HEK293 (cell line): ENCODE data around the gene CDH5.

ENCODE experiments used
- CTCF ChIA-PET: fragments of 350-600 bp; formaldehyde crosslinking; extraction: SDS; loops from one replicate; lab custom pipeline; 2021; ENCODE audit warnings: antibody characterized with exemption; lab: Yijun Ruan, JAX
- POLR2A ChIA-PET: fragments of 300-600 bp; formaldehyde crosslinking; extraction: SDS; loops from one replicate; lab custom pipeline; 2020; ENCODE audit warnings: antibody characterized with exemption, inconsistent platforms; lab: Yijun Ruan, JAX
- H3K27ac ChIP-seq: fragments of 200-500 bp; sonication (Bioruptor generic); 2 replicates; pipeline ENCODE4 v1.5.1; 2014; ENCODE audit warnings: low read depth, low read length, control low read depth, inconsistent platforms; ENCODE audit errors: extremely low read depth
- H3K36me3 ChIP-seq, 2 experiments: fragments of 200-500 bp in 1 of 2; sonication (Bioruptor generic) in 1 of 2; 1 replicate in 1 of 2; 2 replicates in 1 of 2; pipeline ENCODE4 v1.5.1; 2014 to 2017; ENCODE audit warnings: inconsistent platforms in 2 of 2, low read length in 2 of 2; ENCODE audit not compliant: control insufficient read depth in 2 of 2, insufficient read depth in 1 of 2
- H3K4me1 ChIP-seq: fragments of 200-500 bp; sonication (Bioruptor generic); 2 replicates; pipeline ENCODE4 v1.5.1; 2014; ENCODE audit warnings: mild to moderate bottlenecking, low read length, inconsistent platforms; ENCODE audit not compliant: control insufficient read depth, insufficient read depth
- H3K4me3 ChIP-seq: 2 replicates; pipeline ENCODE4 v1.5.1; 2011; ENCODE audit warnings: low read depth, mild to moderate bottlenecking, control low read depth, low read length, moderate library complexity
- H3K9me3 ChIP-seq: fragments of 200-500 bp; sonication (Bioruptor generic); 2 replicates; pipeline ENCODE4 v1.5.1; 2014; ENCODE audit warnings: low read depth, low read length, inconsistent platforms; ENCODE audit not compliant: control insufficient read depth, insufficient read depth
- HOXA7 ChIP-seq: sonication (generic); formaldehyde crosslinking; IDR thresholded peaks from 2 replicates; pipeline ENCODE4 v1.8.1; 2022; ENCODE audit warnings: missing genetic modification reagents, borderline replicate concordance
- KLF17 ChIP-seq: fragments of 450-650 bp; formaldehyde crosslinking; IDR thresholded peaks from 2 replicates; pipeline ENCODE4 v1.5.1; 2016; ENCODE audit warnings: missing biosample characterization, missing genetic modification characterization
- ZBTB17 ChIP-seq: fragments of 450-650 bp; formaldehyde crosslinking; IDR thresholded peaks from 2 replicates; pipeline ENCODE4 v1.5.1; 2016; ENCODE audit warnings: missing biosample characterization, missing genetic modification characterization
- ZFP69B ChIP-seq: fragments of 450-650 bp; formaldehyde crosslinking; IDR thresholded peaks from 2 replicates; pipeline ENCODE4 v1.5.1; 2016; ENCODE audit warnings: missing biosample characterization, missing genetic modification characterization
- ZNF10 ChIP-seq: fragments of 450-650 bp; formaldehyde crosslinking; IDR thresholded peaks from 2 replicates; pipeline ENCODE4 v1.5.1; 2017; ENCODE audit warnings: missing biosample characterization, missing genetic modification characterization
- ZNF175 ChIP-seq: fragments of 450-650 bp; formaldehyde crosslinking; IDR thresholded peaks from 2 replicates; pipeline ENCODE4 v1.5.1; 2016; ENCODE audit warnings: missing biosample characterization, missing genetic modification characterization
- ZNF223 ChIP-seq: fragments of 450-650 bp; formaldehyde crosslinking; IDR thresholded peaks from 2 replicates; pipeline ENCODE4 v1.5.1; 2016; ENCODE audit warnings: missing biosample characterization, missing genetic modification characterization
- ZNF391 ChIP-seq: fragments of 450-650 bp; formaldehyde crosslinking; IDR thresholded peaks from 2 replicates; pipeline ENCODE4 v1.5.1; 2016; ENCODE audit warnings: low read depth, missing biosample characterization, missing genetic modification characterization, borderline replicate concordance
- ZNF473 ChIP-seq: fragments of 450-650 bp; formaldehyde crosslinking; IDR thresholded peaks from 2 replicates; pipeline ENCODE4 v1.5.1; 2017; ENCODE audit warnings: missing biosample characterization, missing genetic modification characterization
- ZNF501 ChIP-seq: fragments of 450-650 bp; formaldehyde crosslinking; IDR thresholded peaks from 2 replicates; pipeline ENCODE4 v1.5.1; 2016; ENCODE audit warnings: missing biosample characterization, missing genetic modification characterization
- ZNF513 ChIP-seq: fragments of 450-650 bp; IDR thresholded peaks from 2 replicates; pipeline ENCODE4 v1.5.1; 2018; ENCODE audit warnings: missing biosample characterization, missing genetic modification characterization
- ZNF521 ChIP-seq: fragments of 450-650 bp; formaldehyde crosslinking; IDR thresholded peaks from 2 replicates; pipeline ENCODE4 v1.5.1; 2017; ENCODE audit warnings: missing biosample characterization, mild to moderate bottlenecking, missing genetic modification characterization
- ZNF585B ChIP-seq: fragments of 450-650 bp; formaldehyde crosslinking; IDR thresholded peaks from 2 replicates; pipeline ENCODE4 v1.5.1; 2016; ENCODE audit warnings: missing biosample characterization, missing genetic modification characterization
- ZNF664 ChIP-seq: fragments of 450-650 bp; formaldehyde crosslinking; IDR thresholded peaks from 2 replicates; pipeline ENCODE4 v1.5.1; 2016; ENCODE audit warnings: missing biosample characterization, missing genetic modification characterization
- ZNF677 ChIP-seq: fragments of 450-650 bp; IDR thresholded peaks from 2 replicates; pipeline ENCODE4 v1.5.0; 2018; ENCODE audit warnings: missing biosample characterization, mild to moderate bottlenecking, missing genetic modification characterization, moderate library complexity
- ZNF707 ChIP-seq: fragments of 450-650 bp; formaldehyde crosslinking; IDR thresholded peaks from 2 replicates; pipeline ENCODE4 v1.5.1; 2016; ENCODE audit warnings: missing biosample characterization, missing genetic modification characterization
- ZNF76 ChIP-seq: fragments of 450-650 bp; formaldehyde crosslinking; IDR thresholded peaks from 2 replicates; pipeline ENCODE4; 2016; ENCODE audit warnings: low read depth, missing biosample characterization, missing genetic modification characterization, borderline replicate concordance
- ZNF792 ChIP-seq: fragments of 450-650 bp; formaldehyde crosslinking; IDR thresholded peaks from 2 replicates; pipeline ENCODE4 v1.5.1; 2016; ENCODE audit warnings: missing biosample characterization, missing genetic modification characterization
- ZXDB ChIP-seq: fragments of 450-650 bp; formaldehyde crosslinking; IDR thresholded peaks from 2 replicates; pipeline ENCODE4 v1.5.1; 2016; ENCODE audit warnings: missing biosample characterization, missing genetic modification characterization
- TF ChIP-seq, protein P1 (sequence below): fragments of 450-650 bp; formaldehyde crosslinking; IDR thresholded peaks from 2 replicates; pipeline ENCODE4 v1.5.1; 2017; ENCODE audit warnings: missing biosample characterization, missing genetic modification characterization
- TF ChIP-seq, protein P2 (sequence below): fragments of 450-650 bp; formaldehyde crosslinking; IDR thresholded peaks from 2 replicates; pipeline ENCODE4 v1.5.1; 2017; ENCODE audit warnings: missing biosample characterization, mild to moderate bottlenecking, missing genetic modification characterization, moderate library complexity

CDH5 gene

GRCh38 chr16:66442502-66443268, 76.2 kb downstream of the CDH5 start:
- no peak for TF ChIP-seq ZNF10
- peak; percentile 60; the same call in 1 of the 2 replicates for TF ChIP-seq ZBTB17 (tag by site-specific recombination)
- peak; percentile 47 for TF ChIP-seq ZNF585B (tag by site-specific recombination)
- no peak for TF ChIP-seq ZNF677
- ChIA-PET POLR2A (no interaction called here), CTCF (interaction anchor here (1.2 kb wide), 1 partner anchor 13 kb away, joined by 4 read pairs; no protein-coding TSS in a partner anchor)
- Histone ChIP-seq H3K27ac (no peak overlapping the region), H3K4me1 (no peaks in the 10 kb centered on the region), H3K36me3 (no peaks in the 10 kb centered on the region), H3K9me3 (no peaks in the 10 kb centered on the region), H3K4me3 (no peak overlapping the region)

- ChIA-PET CTCF (interaction anchor here (0.7 to 1.7 kb wide), 5 partner anchors 8 to 86 kb away, joined by 3 to 5 read pairs (median 4); no protein-coding TSS in a partner anchor), POLR2A (interaction anchor here (1.0 kb wide), 1 partner anchor 10 kb away, joined by 3 read pairs; no protein-coding TSS in a partner anchor)
- H3K27ac ChIP-seq, result no peak overlapping the region
These were observed 76.8 kb downstream of the CDH5 start for GRCh38 chr16:66443269-66443652.

More at GRCh38 chr16:66443269-66443652, 76.8 kb downstream of the CDH5 start:
- Histone ChIP-seq H3K4me1 (no peaks in the 10 kb centered on the region), H3K9me3 (no peaks in the 10 kb centered on the region), H3K36me3 (no peaks in the 10 kb centered on the region), H3K4me3 (no peak overlapping the region)
- TF ChIP-seq ZNF175 (tag by site-specific recombination) (no peak), ZNF664 (tag by site-specific recombination) (no peak), ZFP69B (tag by site-specific recombination) (no peak), ZNF513 (tag by site-specific recombination) (no peak), ZNF473 (no peak), ZNF391 (tag by site-specific recombination) (no peak), ZNF501 (tag by site-specific recombination) (no peak), ZNF76 (no peak), ZXDB (tag by site-specific recombination) (no peak), ZNF707 (tag by site-specific recombination) (no peak), ZNF223 (tag by site-specific recombination) (no peak), HOXA7 (CRISPR knock-in tag) (no peak), ZNF792 (tag by site-specific recombination) (no peak), ZNF521 (tag by site-specific recombination) (no peak), KLF17 (tag by site-specific recombination) (no peak)
- TF ChIP-seq, protein P1, sequence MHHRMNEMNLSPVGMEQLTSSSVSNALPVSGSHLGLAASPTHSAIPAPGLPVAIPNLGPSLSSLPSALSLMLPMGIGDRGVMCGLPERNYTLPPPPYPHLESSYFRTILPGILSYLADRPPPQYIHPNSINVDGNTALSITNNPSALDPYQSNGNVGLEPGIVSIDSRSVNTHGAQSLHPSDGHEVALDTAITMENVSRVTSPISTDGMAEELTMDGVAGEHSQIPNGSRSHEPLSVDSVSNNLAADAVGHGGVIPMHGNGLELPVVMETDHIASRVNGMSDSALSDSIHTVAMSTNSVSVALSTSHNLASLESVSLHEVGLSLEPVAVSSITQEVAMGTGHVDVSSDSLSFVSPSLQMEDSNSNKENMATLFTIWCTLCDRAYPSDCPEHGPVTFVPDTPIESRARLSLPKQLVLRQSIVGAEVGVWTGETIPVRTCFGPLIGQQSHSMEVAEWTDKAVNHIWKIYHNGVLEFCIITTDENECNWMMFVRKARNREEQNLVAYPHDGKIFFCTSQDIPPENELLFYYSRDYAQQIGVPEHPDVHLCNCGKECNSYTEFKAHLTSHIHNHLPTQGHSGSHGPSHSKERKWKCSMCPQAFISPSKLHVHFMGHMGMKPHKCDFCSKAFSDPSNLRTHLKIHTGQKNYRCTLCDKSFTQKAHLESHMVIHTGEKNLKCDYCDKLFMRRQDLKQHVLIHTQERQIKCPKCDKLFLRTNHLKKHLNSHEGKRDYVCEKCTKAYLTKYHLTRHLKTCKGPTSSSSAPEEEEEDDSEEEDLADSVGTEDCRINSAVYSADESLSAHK, result no peak
- TF ChIP-seq, protein P2, sequence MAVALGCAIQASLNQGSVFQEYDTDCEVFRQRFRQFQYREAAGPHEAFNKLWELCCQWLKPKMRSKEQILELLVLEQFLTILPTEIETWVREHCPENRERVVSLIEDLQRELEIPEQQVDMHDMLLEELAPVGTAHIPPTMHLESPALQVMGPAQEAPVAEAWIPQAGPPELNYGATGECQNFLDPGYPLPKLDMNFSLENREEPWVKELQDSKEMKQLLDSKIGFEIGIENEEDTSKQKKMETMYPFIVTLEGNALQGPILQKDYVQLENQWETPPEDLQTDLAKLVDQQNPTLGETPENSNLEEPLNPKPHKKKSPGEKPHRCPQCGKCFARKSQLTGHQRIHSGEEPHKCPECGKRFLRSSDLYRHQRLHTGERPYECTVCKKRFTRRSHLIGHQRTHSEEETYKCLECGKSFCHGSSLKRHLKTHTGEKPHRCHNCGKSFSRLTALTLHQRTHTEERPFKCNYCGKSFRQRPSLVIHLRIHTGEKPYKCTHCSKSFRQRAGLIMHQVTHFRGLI (tag by site-specific recombination), result no peak
